Measurements from ENCODE around the gene SLC36A1.
"Not testable (repeated sequence)": the region's sequence is repeated elsewhere in the genome, so short reads cannot be mapped to it uniquely, and the experiment has no call there.

Gene SLC36A1

GRCh38 chr5:151483647-151484046, 36.2 kb downstream of the SLC36A1 start:
- DNase-seq (ENCODE audit: low read depth in 2 of 2): no peak

GRCh38 chr5:151487544-151487943, 40.1 kb downstream of the SLC36A1 start:
- no peak for DNase-seq (ENCODE audit: low read depth in 2 of 2)

GRCh38 chr5:151490627-151491026, 43.2 kb downstream of the SLC36A1 start:
- no peak for DNase-seq (ENCODE audit: low read depth in 2 of 2)

DNA sequence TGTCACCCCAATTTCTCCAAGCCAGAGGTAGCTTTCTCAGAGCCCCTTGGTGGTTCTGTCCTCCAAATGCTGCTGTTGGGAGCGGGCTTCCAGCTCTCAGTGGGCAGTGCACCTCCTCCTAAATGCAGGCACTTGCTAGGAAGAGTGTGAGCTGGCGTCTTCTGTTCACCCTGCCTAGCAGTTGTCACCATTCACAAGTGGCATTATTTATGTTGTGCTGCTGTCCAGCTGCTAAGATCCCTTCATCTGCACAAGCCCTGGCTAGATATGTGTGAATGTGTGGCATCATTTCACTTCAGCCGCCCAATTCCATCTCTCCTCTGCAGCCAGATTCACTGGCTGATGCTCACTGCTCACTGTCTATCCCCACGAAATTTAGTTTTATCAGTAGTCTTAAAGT, 43.7 kb downstream of the SLC36A1 start:
- no peak for DNase-seq (ENCODE audit: low read depth in 2 of 2)

DNA sequence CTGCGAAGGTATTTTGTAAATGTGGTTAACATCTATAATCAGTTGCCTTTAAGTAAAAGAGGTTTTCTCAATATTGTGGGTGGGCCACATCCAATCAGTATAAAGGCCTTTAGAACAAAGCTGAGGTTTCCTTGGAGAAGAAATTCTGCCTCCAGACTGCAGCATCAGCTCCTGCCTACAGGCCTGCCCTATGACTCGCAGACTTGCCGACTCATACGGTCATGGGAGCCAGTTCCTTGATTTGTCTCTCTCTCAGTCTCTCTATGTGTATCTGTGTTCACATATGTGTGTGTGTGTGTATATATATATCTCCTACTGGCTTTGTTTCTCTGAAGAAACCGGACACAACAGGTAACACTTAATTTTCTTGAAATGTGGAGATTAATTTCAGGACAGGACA, 45.3 kb downstream of the SLC36A1 start:
- no peak for DNase-seq (ENCODE audit: low read depth in 2 of 2)

DNA sequence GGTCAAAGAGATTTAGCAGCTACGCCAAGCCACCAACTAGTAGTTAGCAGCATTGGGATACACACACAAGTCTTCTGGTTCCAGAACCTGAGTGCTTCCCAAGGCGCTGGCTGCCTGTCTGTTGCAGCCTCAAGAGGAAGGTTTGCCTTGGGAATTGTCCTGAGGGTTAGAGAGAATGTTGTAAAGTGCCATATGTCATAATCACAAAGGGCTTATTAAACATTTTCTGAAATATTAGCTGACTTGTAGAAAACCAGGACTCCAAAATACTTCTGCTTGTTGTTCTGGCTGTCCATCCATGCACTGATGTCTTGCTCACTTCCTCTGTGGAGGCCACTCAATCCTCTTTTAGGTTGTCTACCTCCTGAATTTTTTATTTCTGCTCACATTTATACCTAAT, 46.3 kb downstream of the SLC36A1 start:
- DNase-seq (ENCODE audit: low read depth in 2 of 2): no peak

DNA sequence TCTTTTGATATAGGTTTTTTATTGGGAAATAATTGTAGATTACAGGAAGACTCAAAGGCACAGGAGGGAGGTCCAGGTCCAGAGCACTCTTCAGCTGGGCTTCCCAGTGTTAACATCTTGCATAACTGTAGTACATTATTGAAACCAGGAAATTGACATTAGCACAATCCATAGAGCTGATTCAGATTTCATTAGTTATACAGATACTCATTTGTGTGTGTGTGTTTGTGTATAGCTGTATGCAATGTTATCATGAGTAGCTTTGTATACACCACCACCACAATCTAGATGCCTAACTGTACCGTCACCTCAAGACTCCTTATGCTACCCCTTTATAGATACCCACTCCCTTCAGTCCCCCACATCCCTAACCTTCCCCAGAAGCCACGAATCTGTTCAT, 47.9 kb downstream of the SLC36A1 start:
- no peak for DNase-seq (ENCODE audit: low read depth in 2 of 2)

- DNase-seq (ENCODE audit: low read depth in 2 of 2): no peak
These were observed 48.7 kb downstream of the SLC36A1 start for GRCh38 chr5:151496041-151496484.

DNA sequence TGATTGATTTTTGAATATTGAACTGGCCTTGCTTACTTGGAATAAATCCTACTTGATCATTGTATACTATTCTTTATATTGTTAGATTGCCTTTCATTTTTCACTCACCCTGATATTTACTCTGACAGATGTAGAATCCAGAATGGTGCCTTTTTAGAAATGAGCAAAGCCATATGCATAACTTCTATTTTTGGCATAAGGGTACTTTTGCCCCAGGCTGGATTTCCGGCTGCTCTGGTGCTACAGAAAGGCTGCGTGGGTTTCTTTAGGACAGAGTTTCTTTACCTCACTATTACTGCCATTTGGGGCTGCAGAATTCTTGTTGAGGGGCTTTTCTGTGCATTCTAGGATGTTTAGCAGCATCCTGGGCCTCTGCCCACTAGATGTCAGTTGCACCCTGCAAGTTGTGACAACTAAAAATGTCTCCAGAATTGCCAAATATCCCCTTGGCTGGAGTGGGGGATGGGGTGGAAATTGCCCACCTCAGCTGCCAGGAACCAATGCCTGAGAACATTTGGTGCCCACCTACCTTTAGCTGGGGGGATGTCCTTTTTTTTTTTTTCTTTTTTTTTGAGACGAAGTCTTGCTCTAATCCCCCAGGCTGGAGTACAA, 50.1 kb downstream of the SLC36A1 start:
- DNase-seq (ENCODE audit: low read depth in 2 of 2): no peak

DNA sequence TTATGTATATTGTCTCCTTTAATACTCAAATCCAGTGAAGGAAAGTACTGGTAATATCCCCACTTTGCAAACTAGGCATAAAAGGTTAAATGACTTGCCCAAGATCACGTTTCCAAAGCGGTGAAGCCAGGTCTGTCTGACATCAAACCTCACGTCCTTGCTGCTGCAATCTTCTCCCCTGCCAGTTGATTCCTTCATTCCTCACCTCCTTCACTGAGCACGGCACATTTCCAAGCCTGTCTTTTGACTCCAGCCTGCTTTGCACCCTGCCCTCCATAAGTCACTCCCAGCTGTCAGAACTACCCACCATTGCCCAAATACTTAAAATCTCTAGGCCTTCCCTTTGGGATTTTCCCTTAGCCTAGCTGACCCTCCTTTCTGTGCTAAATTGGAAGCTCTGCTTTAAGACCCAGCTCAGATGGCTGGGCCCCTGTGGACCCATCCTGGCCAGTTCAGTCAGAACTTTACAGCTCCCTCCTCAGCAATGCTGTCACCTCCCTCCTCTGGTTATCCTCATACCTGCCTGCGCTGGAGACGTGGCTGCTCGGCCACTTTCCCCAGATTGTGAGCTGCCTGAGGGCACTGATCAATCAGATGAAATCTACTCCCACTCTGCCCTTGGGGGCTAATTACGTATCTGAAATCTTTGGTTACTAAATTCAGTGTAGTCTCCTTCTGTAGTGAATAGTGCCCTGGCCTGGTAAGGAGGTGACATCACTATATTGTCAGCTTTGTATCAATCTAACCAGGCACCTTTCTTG, 51.2 kb downstream of the SLC36A1 start:
- DNase-seq (ENCODE audit: low read depth in 2 of 2): no peak

DNA sequence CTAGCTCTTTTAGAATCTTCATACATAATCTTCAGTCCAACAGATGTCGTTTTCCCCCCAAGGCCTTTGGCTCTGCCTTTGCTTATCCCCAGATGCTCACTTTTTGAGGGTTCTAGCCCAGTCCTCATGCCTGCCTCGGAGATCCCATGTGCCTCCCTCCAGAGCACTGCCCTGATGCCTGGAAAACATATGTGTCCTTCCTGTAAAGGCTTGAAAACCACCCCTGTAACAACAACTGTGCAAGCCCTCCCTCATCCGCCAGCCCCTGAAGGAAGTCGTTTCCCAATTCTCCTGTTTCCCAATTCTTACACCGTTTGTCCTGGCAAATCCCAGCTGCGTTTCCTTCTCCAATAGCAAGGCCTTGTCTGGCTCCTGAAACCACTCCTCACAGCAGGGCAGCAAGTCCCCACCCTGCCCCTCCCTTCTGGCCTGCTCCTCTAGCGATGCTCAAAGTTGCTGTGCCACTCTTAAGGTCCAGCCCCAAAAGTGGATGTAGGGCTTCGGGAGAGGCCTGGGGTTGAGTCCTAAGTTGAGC, 52.2 kb downstream of the SLC36A1 start:
- no peak for DNase-seq (ENCODE audit: low read depth in 2 of 2)

- no peak for DNase-seq (ENCODE audit: low read depth in 2 of 2)
These were observed 56.6 kb downstream of the SLC36A1 start for GRCh38 chr5:151504006-151504405.

DNA sequence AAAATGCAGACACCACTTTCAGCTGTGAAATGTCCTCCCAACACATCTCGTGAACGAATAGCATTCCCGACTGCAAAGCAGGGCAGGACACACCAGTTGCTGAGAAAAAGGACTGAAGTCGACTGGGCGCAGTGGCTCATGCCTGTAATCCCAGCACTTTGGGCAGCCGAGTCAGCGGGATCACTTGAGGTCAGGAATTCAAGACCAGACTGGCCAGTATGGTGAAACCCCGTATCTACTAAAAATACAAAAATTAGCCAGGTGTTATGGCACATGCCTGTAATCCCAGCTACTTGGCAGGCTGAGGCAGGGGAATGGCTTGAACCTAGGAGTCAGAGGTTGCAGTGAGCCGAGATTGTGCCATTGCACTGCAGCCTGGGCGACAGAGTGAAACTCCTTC, 60.9 kb downstream of the SLC36A1 start:
- DNase-seq (ENCODE audit: low read depth in 2 of 2): not testable (repeated sequence)

DNA sequence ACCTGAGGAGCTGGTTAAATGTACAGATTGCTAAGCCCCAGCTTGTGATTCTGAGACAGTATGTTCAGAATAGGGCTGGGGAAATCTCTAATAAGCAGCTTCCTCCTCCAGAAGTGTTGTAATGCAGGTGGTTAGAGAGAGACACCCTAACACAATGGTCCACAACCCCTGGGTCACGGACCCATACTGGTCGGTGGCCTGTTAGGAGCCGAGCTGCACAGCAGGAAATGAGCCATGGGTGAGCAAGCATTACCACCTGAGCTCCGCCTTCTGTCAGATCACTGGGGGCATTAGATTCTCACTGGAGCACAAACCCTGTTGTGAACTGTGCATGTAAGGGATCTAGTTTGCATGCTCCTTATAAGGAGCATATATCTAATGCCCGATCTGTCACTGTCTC, 61.8 kb downstream of the SLC36A1 start:
- DNase-seq (ENCODE audit: low read depth in 2 of 2): no peak

DNA sequence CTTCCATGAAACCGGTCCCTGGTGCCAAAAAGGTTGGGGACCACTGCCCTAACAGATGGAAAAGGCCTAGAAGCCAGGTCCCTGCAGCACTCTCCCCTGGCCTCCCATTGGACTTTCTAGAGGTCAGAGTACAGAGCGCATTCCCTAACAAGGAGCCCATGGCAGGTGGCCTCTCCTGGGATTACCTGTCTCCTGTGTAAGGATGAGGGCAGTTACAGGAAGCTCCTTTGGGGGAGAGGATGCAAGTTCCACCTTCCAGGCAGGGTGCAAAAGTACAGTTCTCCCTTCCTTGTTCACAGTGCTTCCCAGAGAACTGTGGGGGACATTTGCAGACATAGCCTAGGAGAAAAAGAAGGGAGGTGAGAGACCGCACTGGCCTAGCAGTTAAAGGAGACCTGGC, 62.4 kb downstream of the SLC36A1 start:
- DNase-seq (ENCODE audit: low read depth in 2 of 2): no peak

- no peak for DNase-seq (ENCODE audit: low read depth in 2 of 2)
These were observed 69.9 kb downstream of the SLC36A1 start for GRCh38 chr5:151517122-151517920.

DNA sequence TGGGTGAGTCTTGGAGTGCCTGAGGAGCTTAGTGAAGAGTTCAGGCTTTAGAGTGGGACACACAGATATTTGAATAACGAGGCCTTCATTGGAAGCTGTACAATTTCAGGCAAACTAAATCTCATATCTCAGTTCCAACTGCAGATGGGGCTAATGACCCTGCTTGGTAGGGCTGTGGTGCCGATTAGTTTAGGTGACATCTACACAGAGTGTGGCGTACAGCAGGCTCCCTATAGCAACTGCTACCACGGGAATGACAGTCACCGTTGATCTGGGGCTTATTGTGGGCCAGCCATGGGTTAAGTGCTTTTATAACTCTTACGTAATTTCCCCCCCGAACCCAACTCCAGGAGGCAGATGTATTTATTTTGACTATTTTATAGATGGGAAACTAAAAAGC, 72.9 kb downstream of the SLC36A1 start:
- no peak for DNase-seq (ENCODE audit: low read depth in 2 of 2)

- no peak for DNase-seq (ENCODE audit: low read depth in 2 of 2)
These were observed 74.8 kb downstream of the SLC36A1 start for GRCh38 chr5:151522226-151522625.

GRCh38 chr5:151523335-151523734, 75.9 kb downstream of the SLC36A1 start:
- no peak for DNase-seq (ENCODE audit: low read depth in 2 of 2)

DNA sequence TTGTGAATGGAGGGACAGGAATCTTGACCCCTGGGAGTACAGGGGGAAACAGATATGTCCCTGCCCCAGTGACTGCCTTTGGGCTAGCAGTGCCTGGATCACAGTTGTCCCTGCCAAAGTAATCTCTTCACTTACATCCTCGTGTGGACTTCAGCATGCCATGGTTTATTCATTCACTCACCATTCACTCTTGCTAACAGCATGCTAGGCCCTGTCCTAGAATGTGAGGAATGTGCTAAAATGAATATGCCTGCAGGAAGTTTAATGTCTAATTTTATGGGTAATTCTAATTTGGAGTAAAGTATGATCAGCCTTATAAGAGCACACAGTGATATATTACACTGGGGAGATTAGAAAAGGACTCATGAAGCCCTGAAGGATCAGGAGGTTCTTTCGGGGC, 80.8 kb downstream of the SLC36A1 start:
- no peak for DNase-seq (ENCODE audit: low read depth in 2 of 2)

- no peak for DNase-seq (ENCODE audit: low read depth in 2 of 2)
These were observed 81.6 kb downstream of the SLC36A1 start for GRCh38 chr5:151528996-151529395.

- DNase-seq (ENCODE audit: low read depth in 2 of 2): no peak
These were observed 84.2 kb downstream of the SLC36A1 start for GRCh38 chr5:151531581-151531980.

GRCh38 chr5:151532416-151532815, 85.0 kb downstream of the SLC36A1 start:
- no peak for DNase-seq (ENCODE audit: low read depth in 2 of 2)

Measured in stimulated activated CD8-positive, alpha-beta memory T cell treated with anti-CD3 and anti-CD28 coated beads, Interleukin-15, amount 100 ng/mL, for 4 hours (primary cell).